Activated CD8-positive, alpha-beta memory T cell treated with anti-CD3 and anti-CD28 coated beads, Interleukin-2, amount 10 ng/mL, durations not matched to agents 7 days and 5 days (primary cell): ENCODE results near the gene CHST2. TPM values are rescaled to one million over a fixed set of nuclear protein-coding genes. Genes with fewer than 3 reads are reported as not detected.
"Not testable (repeated sequence)": the region's sequence is repeated elsewhere in the genome, so short reads cannot be mapped to it uniquely, and the experiment has no call there.

Source experiments
- ATAC-seq: fragments of 150-1000 bp; cut with Tn5 transposase; one replicate; pipeline ENCODE4 v1.10.0; 2021; ENCODE audit warnings: moderate library complexity
- CTCF ChIA-PET: fragments of 350-600 bp; sonication (Branson Sonifier 250); formaldehyde crosslinking; loops from one replicate; lab custom pipeline; 2021; ENCODE audit warnings: antibody characterized with exemption; lab: Charles Lee
- DNase-seq: peaks from one replicate; pipeline ENCODE4 v3.0.0-alpha.2; 2020
- H3K27ac Mint-ChIP-seq: one replicate; pipeline ENCODE4 v1.8.0; 2021; ENCODE audit warnings: mild to moderate bottlenecking, mixed read lengths
- H3K27me3 Mint-ChIP-seq: one replicate; pipeline ENCODE4 v1.8.0; 2021; ENCODE audit warnings: mixed read lengths
- H3K36me3 Mint-ChIP-seq: one replicate; pipeline ENCODE4 v1.8.0; 2021; ENCODE audit warnings: mild to moderate bottlenecking, mixed read lengths
- H3K4me1 Mint-ChIP-seq: one replicate; pipeline ENCODE4 v1.8.0; 2021; ENCODE audit warnings: mixed read lengths
- H3K4me3 Mint-ChIP-seq: one replicate; pipeline ENCODE4 v1.8.0; 2021; ENCODE audit warnings: mild to moderate bottlenecking, moderate library complexity, mixed read lengths
- H3K9me3 Mint-ChIP-seq: one replicate; pipeline ENCODE4 v1.8.0; 2022; ENCODE audit warnings: low read depth, mixed read lengths
- total RNA-seq, 2 experiments: library from RNA; stranded (reverse); gene quantifications; one replicate each; pipeline ENCODE4 v1.2.3, GENCODE V29; 2021

CHST2 gene, protein sequence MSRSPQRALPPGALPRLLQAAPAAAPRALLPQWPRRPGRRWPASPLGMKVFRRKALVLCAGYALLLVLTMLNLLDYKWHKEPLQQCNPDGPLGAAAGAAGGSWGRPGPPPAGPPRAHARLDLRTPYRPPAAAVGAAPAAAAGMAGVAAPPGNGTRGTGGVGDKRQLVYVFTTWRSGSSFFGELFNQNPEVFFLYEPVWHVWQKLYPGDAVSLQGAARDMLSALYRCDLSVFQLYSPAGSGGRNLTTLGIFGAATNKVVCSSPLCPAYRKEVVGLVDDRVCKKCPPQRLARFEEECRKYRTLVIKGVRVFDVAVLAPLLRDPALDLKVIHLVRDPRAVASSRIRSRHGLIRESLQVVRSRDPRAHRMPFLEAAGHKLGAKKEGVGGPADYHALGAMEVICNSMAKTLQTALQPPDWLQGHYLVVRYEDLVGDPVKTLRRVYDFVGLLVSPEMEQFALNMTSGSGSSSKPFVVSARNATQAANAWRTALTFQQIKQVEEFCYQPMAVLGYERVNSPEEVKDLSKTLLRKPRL
- total RNA-seq = 10 to 100 TPM in 1 of 2 experiments, 1 to 10 TPM in 1; 2.9 to 16.3 TPM

DNA sequence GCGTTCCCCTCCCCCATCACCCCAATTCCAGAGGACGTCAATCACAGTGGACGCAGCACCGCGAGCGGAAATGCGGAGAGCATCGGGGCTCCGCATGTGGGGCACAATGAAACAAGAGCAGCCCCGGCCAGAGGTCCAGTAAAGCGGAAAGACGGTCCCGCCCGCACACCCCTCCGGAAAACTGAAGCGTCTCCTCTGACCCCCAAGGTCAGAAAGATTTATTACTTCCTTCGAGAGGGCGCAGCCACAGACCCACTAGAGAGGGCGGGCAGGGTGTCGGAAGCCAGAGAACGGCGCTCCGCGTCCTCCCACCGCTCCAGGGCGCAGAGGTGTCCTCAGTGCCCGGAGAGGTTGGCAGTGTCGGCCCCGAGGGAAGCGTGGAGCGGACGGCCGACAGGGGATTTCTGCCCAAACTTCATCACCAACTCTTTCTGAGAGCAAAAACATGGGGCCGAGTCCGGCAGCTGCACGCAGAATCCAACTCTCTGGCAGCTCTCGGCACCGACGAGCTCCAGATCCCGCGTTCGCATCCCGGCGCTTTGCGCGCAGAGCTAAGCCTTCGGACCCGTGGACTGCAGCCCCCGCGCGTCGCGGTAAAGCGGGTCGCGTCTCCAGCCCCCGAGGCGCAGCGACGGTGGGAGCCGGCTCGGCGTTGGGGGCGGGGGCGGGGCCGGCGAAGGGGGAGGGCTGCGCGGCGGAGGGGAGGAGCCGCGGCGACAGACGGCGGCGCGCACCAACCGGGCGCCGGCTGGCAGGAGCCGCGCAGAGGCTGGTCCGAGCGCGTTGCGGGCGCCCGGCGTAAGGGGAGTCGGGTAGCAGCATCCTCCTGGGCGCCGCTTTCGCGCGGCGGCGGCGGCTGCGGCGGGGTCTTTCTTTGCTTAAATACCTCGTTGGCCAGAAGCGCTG lies at the start of gene CHST2:
TSS of gene CHST2 (plus strand) at position 763 of the 906 bp plus-strand sequence. CDS start 1,046 bp downstream, outside the sequence.
- Mint-ChIP-seq H3K27ac (peak within 1 kb of the TSS; percentile 20), H3K36me3 (no peaks in the 10 kb centered on the region), H3K9me3 (no peaks in the 10 kb centered on the region), H3K27me3 (peaks cover 39% of the 10 kb centered on the region), H3K4me3 (peak within 1 kb of the TSS; percentile 80), H3K4me1 (peaks cover 21% of the 10 kb centered on the region)
- DNase-seq (peak; percentile 77), ATAC-seq (peak; percentile 89)
- CTCF ChIA-PET = interaction anchor here (0.9 to 3.4 kb wide), 7 partner anchors 41 to 555 kb away, joined by 3 to 30 read pairs (median 5); no protein-coding TSS in a partner anchor

DNA sequence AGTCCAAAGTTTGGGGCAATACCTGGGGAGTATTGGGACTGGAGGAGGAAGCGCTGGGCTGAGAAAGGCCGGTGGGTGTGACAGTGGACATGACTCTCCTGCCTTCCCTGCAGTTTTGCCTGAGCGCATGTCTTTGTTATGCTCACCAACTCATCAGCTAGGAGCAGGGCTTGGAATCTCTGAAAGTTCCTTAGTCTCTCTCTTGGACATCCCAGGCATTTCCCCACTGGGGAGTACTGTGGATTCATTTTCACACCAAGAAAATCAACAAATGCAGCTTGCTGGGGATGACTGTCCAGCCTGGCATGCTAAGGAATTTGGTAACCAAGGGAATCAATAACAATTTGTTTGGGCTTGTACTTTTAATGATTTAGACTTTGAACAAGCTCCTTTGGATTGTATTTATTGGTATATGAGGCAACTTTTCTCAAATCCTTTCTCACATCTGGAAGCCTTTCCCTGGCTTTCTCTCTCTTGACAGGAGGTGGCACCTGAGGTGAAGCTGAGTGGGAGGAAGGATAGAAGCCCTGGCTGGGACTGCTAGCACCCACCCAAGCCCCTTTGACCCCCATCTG lies 48.5 kb upstream of the CHST2 start:
- Mint-ChIP-seq H3K4me1 (no peaks in the 10 kb centered on the region), H3K4me3 (no peak overlapping the region), H3K27me3 (peaks cover 3% of the 10 kb centered on the region), H3K36me3 (no peaks in the 10 kb centered on the region), H3K9me3 (no peaks in the 10 kb centered on the region), H3K27ac (no peak overlapping the region)
- CTCF ChIA-PET = no interaction called here
- ATAC-seq (no peak), DNase-seq (no peak)

DNA sequence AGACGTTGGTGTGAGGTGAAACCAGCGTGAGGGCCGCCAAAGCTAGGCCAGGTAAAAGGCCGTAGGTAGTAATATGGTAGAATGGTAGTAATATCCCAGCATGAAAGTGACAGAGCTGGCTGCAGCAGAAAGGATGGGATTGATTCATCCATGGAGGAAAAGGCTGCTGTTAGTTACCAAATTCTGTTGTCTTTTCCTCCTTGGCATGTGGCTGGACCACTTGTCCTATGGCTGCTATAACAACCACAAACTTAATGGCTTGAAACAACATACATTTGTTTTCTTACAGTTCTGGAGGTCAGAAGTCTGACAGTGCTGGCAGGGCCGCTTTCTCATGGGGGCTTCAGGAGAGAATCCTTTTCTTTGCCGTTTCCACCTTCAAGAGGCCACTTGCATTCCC lies 47.8 kb upstream of the CHST2 start:
- Mint-ChIP-seq H3K9me3 (no peaks in the 10 kb centered on the region), H3K27me3 (peaks cover 3% of the 10 kb centered on the region), H3K36me3 (no peaks in the 10 kb centered on the region), H3K4me1 (no peaks in the 10 kb centered on the region), H3K27ac (no peak overlapping the region), H3K4me3 (no peak overlapping the region)
- no peak for ATAC-seq
- CTCF ChIA-PET = no interaction called here
- DNase-seq = no peak

DNA sequence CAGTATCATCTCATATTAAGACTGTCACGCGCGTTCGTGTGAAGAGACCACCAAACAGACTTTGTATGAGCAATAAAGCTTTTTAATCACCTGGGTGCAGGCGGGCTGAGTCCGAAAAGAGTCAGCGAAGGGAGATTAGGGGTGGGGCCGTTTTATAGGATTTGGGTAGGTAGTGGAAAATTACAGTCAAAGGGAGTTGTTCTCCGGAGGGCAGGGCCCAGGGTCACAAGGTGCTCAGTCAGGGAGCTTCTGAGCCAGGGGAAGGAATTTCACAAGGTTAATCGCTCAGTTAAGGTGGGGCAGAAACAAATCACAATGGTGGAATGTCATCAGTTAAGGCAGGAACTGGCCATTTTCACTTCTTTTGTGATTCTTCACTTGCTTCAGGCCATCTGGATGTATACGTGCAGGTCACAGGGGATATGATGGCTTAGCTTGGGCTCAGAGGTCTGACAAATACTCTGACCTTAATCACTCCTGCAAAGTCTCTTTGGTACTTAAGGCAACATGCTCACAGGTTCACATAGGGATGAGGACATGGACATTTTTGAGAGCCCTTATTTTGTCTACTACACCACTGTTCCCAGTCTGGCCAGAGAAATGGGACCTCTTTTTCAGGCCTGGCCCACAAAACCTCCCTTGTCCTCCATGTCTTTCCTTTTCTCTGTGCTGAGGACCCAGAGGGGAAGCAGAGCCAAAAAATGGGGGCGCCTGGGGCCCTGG lies 47.1 kb upstream of the CHST2 start:
- ATAC-seq, DNase-seq, H3K9me3 Mint-ChIP-seq, CTCF ChIA-PET, H3K4me3 Mint-ChIP-seq, H3K36me3 Mint-ChIP-seq, H3K27me3 Mint-ChIP-seq, H3K4me1 Mint-ChIP-seq, H3K27ac Mint-ChIP-seq: not testable (repeated sequence)

DNA sequence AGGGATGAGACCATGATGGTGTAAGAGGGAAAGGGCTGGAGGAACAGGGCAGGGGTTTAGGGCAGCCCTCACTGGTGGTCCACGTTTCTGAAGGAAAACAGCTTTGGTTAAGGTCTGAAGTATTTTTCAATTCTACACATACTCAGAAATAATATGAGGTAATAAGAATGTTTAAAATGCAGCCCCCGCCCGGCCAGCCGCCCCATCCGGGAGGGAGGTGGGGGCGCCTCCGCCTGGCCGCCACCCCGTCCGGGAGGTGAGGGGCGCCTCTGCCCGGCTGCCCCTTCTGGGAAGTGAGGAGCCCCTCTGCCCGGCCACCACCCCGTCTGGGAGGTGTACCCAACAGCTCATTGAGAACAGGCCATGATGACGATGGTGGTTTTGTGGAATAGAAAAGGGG lies 46.0 kb upstream of the CHST2 start:
- ATAC-seq, DNase-seq, H3K27me3 Mint-ChIP-seq, H3K27ac Mint-ChIP-seq, H3K4me3 Mint-ChIP-seq, H3K9me3 Mint-ChIP-seq, H3K4me1 Mint-ChIP-seq, H3K36me3 Mint-ChIP-seq, CTCF ChIA-PET: not testable (repeated sequence)

DNA sequence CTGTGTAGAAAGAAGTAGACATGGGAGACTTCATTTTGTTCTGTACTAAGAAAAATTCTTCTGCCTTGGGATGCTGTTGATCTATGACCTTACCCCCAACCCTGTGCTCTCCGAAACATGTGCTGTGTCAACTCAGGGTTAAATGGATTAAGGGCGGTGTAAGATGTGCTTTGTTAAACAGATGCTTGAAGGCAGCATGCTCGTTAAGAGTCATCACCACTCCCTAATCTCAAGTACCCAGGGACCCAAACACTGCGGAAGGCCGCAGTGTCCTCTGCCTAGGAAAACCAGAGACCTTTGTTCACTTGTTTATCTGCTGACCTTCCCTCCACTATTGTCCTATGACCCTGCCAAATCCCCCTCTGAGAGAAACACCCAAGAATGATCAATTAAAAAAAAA lies 45.6 kb upstream of the CHST2 start:
- ATAC-seq, DNase-seq, H3K4me1 Mint-ChIP-seq, H3K9me3 Mint-ChIP-seq, H3K27ac Mint-ChIP-seq, H3K4me3 Mint-ChIP-seq, CTCF ChIA-PET, H3K36me3 Mint-ChIP-seq, H3K27me3 Mint-ChIP-seq: not testable (repeated sequence)

DNA sequence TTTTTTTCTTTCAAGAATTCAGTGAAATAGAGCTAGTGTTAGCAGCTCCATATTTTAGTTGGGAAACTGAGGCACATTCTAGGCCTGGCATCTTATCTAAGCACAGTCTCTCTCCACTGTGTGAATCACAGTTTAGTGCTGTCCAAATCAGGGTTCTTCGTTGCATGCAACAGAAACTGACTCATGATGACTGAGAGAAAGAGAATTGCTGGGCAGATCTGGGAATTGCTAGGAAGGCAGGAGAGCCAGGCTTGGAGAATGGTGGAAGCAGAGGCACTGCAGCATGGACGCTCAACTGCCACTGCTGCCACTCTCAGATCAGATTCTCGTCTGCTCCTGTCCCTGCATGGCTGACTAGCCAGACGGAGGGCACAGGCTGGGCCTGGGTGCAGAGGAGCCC lies 40.7 kb upstream of the CHST2 start:
- no peaks in the 10 kb centered on the region for H3K9me3 Mint-ChIP-seq
- H3K27ac Mint-ChIP-seq = no peak overlapping the region
- H3K36me3 Mint-ChIP-seq = no peaks in the 10 kb centered on the region
- DNase-seq (no peak), ATAC-seq (no peak)
- H3K27me3 Mint-ChIP-seq = peaks cover 6% of the 10 kb centered on the region
- no peak overlapping the region for H3K4me3 Mint-ChIP-seq
- CTCF ChIA-PET = no interaction called here
- peaks cover 13% of the 10 kb centered on the region for H3K4me1 Mint-ChIP-seq

DNA sequence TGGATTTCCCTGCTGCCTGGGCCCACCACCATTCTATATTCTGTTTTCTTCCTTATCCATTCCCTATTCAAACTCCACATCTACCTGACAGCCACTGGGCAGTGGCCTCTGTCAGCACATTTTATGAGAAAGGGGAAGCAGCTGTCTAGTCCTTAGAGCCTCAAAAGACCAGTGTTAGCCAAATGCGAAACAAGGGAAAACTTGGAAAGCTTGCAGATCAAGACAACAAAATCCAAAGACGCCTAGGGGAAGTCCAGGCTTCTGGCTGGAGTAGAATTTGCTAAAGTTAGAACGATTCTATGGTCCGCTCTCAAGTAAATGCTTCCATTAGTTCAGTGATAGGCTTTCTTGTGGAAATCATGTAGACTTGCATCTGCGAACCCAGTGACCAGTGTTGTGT lies 39.4 kb upstream of the CHST2 start:
- Mint-ChIP-seq H3K4me1 (peaks cover 13% of the 10 kb centered on the region), H3K27ac (no peak overlapping the region)

DNA sequence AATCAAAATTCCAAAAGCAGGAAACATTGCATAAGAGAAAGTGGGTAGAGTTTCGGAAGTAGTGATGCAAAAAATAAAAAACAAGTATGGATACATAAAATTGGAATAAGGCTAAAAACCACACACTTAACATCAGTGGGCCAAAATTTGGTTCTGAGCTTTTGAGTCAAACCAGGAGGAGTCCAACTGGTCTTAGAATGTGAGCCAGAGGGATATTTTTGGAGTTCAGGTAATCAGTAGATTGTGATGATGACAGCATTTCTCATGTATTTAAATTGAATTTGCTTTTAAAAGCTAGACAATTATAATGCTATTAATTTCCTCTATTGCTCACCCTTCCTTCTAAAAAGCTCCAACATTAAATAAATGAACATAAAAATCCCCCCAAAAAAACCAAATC lies 38.2 kb upstream of the CHST2 start:
- DNase-seq (no peak), ATAC-seq (no peak)
- H3K4me1 Mint-ChIP-seq = peaks cover 13% of the 10 kb centered on the region
- peaks cover 2% of the 10 kb centered on the region for H3K9me3 Mint-ChIP-seq
- no peak overlapping the region for H3K27ac Mint-ChIP-seq
- H3K36me3 Mint-ChIP-seq = no peaks in the 10 kb centered on the region
- CTCF ChIA-PET = no interaction called here
- H3K27me3 Mint-ChIP-seq = peaks cover 6% of the 10 kb centered on the region
- no peak overlapping the region for H3K4me3 Mint-ChIP-seq

More for the DNA sequence above, 39.4 kb upstream of the CHST2 start:
- ATAC-seq = no peak
- peaks cover 2% of the 10 kb centered on the region for H3K9me3 Mint-ChIP-seq
- DNase-seq = no peak
- no peaks in the 10 kb centered on the region for H3K36me3 Mint-ChIP-seq
- H3K4me3 Mint-ChIP-seq = no peak overlapping the region
- CTCF ChIA-PET = no interaction called here
- H3K27me3 Mint-ChIP-seq = peaks cover 6% of the 10 kb centered on the region

DNA sequence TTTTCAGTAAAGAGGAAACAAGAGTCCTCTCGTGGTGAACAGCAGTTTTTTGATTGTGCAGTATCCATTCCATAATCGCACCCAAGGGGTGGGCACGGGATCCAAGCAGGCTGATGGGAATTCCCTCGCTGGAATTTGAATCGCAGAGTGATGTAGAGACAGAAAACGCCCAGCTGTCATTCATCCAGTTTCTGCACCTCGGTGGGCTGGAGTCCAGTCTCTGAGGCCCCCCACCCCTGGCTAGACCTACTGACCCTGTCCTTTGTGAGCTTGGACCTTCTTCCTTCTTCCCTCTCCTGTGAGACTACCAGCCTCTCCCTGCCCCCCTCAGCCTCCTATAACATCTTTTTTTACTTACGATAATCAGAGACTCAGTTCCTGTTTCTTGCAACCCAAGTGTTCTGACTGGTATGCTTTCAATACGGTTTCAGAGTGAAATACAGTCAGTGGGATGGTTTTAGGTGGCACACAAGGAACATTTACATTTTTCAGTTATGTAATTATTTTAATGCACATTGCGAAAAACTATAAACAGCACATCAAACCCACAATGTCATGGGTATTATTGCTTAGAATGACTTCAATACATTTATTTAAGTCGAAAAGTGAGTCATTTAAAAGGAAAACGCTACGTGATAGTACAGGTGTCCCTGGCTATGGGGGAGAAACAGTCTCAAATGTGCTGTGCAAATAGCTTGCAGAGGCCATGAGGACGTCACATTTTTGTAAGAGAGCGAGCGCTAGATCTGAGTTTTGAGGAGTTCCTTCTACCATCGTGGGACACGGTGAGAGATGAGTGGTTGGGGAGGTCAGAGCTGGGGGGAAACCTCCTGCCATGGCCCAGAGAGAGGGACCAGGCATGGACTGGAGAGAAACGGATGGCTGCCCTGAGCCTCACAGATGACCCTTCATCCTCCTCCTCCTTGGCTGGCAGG lies 37.5 kb upstream of the CHST2 start:
- Mint-ChIP-seq H3K9me3 (peaks cover 2% of the 10 kb centered on the region), H3K36me3 (no peaks in the 10 kb centered on the region), H3K27ac (peak overlapping the region; percentile 14), H3K4me1 (peaks cover 13% of the 10 kb centered on the region), H3K4me3 (peak overlapping the region; percentile 4), H3K27me3 (peaks cover 6% of the 10 kb centered on the region)
- DNase-seq (no peak), ATAC-seq (peak; percentile 36)
- CTCF ChIA-PET = no interaction called here

DNA sequence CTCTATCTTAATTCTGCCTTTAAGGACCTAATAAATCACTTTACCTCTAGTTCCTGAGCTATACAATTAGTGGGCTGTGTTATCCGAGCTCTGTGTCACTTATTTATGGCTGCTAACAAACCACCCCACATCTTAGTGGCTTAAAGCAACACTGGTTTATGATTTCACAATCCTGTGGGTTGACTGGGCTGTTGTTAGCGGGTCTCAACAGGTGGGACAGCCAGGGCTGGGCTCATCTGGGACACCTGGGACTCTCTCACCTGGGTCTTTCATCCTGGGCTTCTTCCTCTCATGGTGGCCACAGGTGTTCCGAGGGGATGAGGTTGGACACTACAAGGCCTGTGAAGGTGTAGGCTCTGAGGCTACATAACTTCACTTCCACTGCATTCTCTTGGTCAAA lies 35.8 kb upstream of the CHST2 start:
- CTCF ChIA-PET = no interaction called here
- peaks cover 5% of the 10 kb centered on the region for H3K27me3 Mint-ChIP-seq
- peaks cover 13% of the 10 kb centered on the region for H3K4me1 Mint-ChIP-seq
- no peaks in the 10 kb centered on the region for H3K36me3 Mint-ChIP-seq
- no peak for DNase-seq
- no peak overlapping the region for H3K4me3 Mint-ChIP-seq
- no peak overlapping the region for H3K27ac Mint-ChIP-seq
- no peak for ATAC-seq
- peaks cover 2% of the 10 kb centered on the region for H3K9me3 Mint-ChIP-seq
